NT2/D1 (cell line): ENCODE measurements around the gene TBL1X.

ENCODE experiments used
- DNase-seq: peaks from one replicate; pipeline ENCODE4 v3.0.0-alpha.2; 2011; ENCODE audit warnings: low read depth, low spot score
- H3K27me3 ChIP-seq: 2 replicates; pipeline ENCODE4 v1.6.0; 2011; ENCODE audit warnings: mild to moderate bottlenecking; ENCODE audit not compliant: insufficient read length, insufficient read depth
- H3K36me3 ChIP-seq: 2 replicates; pipeline ENCODE4 v1.6.1; 2011; ENCODE audit warnings: mild to moderate bottlenecking, low read length, mixed read lengths; ENCODE audit not compliant: insufficient read depth, insufficient read length
- H3K4me1 ChIP-seq: 2 replicates; pipeline ENCODE4 v1.5.1; 2011; ENCODE audit not compliant: insufficient read depth, insufficient read length
- H3K4me3 ChIP-seq: 2 replicates; pipeline ENCODE4 v1.5.1; 2011; ENCODE audit warnings: low read depth; ENCODE audit not compliant: insufficient read length
- H3K9ac ChIP-seq: 2 replicates; pipeline ENCODE4 v1.6.0; 2011; ENCODE audit warnings: low read depth; ENCODE audit not compliant: insufficient read length
- H3K9me3 ChIP-seq: 2 replicates; pipeline ENCODE4 v1.5.1; 2011; ENCODE audit warnings: mild to moderate bottlenecking, low read length; ENCODE audit not compliant: insufficient read depth
- SUZ12 ChIP-seq: IDR thresholded peaks from 2 replicates; pipeline ENCODE4 v1.6.1; 2011; ENCODE audit not compliant: insufficient read length, insufficient read depth; ENCODE audit errors: extremely low read depth
- YY1 ChIP-seq: IDR thresholded peaks from 2 replicates; pipeline ENCODE4 v1.6.1; 2011; ENCODE audit not compliant: insufficient read length, insufficient read depth
- ZNF274 ChIP-seq: IDR thresholded peaks from 2 replicates; pipeline ENCODE4 v1.6.1; 2011; ENCODE audit warnings: mild to moderate bottlenecking, low read depth, low read length

TBL1X gene

DNA sequence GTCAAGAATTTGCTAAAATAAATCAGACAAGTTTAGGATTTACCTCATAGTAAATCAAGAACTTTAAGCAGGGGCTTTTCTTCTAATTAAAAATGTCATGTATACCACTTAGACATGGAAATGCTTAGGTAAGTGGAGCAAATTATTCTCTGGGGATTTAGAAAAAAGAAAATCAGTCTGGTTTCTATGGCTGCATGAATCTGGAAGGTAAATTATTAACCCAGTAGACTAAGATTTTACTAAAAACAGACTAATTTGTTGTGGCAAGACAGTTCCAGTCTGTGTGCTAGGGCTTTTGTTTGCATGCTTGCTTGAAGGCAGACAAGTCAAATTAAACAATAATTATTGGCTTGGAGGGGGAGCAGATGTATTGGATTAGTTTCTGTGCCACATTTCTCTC lies 140.6 kb downstream of the TBL1X start:
- Histone ChIP-seq H3K36me3 (peaks cover 5% of the 10 kb centered on the region), H3K4me1 (no peaks in the 10 kb centered on the region), H3K9ac (no peak overlapping the region), H3K27me3 (no peaks in the 10 kb centered on the region), H3K9me3 (no peaks in the 10 kb centered on the region), H3K4me3 (no peak overlapping the region)
- TF ChIP-seq YY1 (no peak), ZNF274 (no peak), SUZ12 (no peak)
- DNase-seq = no peak

- Histone ChIP-seq H3K36me3 (peaks cover 5% of the 10 kb centered on the region), H3K4me3 (no peak overlapping the region), H3K9ac (no peak overlapping the region), H3K27me3 (no peaks in the 10 kb centered on the region), H3K9me3 (no peaks in the 10 kb centered on the region), H3K4me1 (no peaks in the 10 kb centered on the region)
- TF ChIP-seq YY1 = no peak
- no peak for TF ChIP-seq SUZ12
- no peak for TF ChIP-seq ZNF274
- DNase-seq = no peak
Measured at GRCh38 chrX:9606971-9607370, 142.1 kb downstream of the TBL1X start.

- H3K4me1 ChIP-seq = no peaks in the 10 kb centered on the region
- no peaks in the 10 kb centered on the region for H3K9me3 ChIP-seq
- no peaks in the 10 kb centered on the region for H3K27me3 ChIP-seq
- H3K36me3 ChIP-seq = no peaks in the 10 kb centered on the region
- H3K9ac ChIP-seq = no peak overlapping the region
- no peak overlapping the region for H3K4me3 ChIP-seq
- DNase-seq = no peak
- no peak for TF ChIP-seq ZNF274
- TF ChIP-seq YY1 = no peak
- TF ChIP-seq SUZ12 = no peak
Measured at GRCh38 chrX:9609499-9609898, 144.6 kb downstream of the TBL1X start.

GRCh38 chrX:9609987-9610386 lies 145.1 kb downstream of the TBL1X start:
- DNase-seq = no peak
- Histone ChIP-seq H3K9ac (no peak overlapping the region), H3K36me3 (no peaks in the 10 kb centered on the region), H3K4me3 (no peak overlapping the region), H3K9me3 (no peaks in the 10 kb centered on the region), H3K27me3 (no peaks in the 10 kb centered on the region), H3K4me1 (no peaks in the 10 kb centered on the region)
- no peak for TF ChIP-seq SUZ12
- no peak for TF ChIP-seq YY1
- TF ChIP-seq ZNF274 = no peak

GRCh38 chrX:9610771-9611392 lies 146.0 kb downstream of the TBL1X start:
- Histone ChIP-seq H3K36me3 (no peaks in the 10 kb centered on the region), H3K4me1 (no peaks in the 10 kb centered on the region), H3K9me3 (no peaks in the 10 kb centered on the region), H3K27me3 (no peaks in the 10 kb centered on the region), H3K4me3 (no peak overlapping the region), H3K9ac (no peak overlapping the region)
- TF ChIP-seq ZNF274 (no peak), SUZ12 (no peak), YY1 (no peak)
- DNase-seq = no peak

GRCh38 chrX:9611436-9612145 lies 146.7 kb downstream of the TBL1X start:
- H3K4me1 ChIP-seq = no peaks in the 10 kb centered on the region
- no peak for DNase-seq
- no peaks in the 10 kb centered on the region for H3K27me3 ChIP-seq
- no peak overlapping the region for H3K9ac ChIP-seq
- H3K9me3 ChIP-seq = no peaks in the 10 kb centered on the region
- no peaks in the 10 kb centered on the region for H3K36me3 ChIP-seq
- H3K4me3 ChIP-seq = no peak overlapping the region
- no peak for TF ChIP-seq ZNF274
- TF ChIP-seq YY1 = no peak
- TF ChIP-seq SUZ12 = no peak

- Histone ChIP-seq H3K4me1 (no peaks in the 10 kb centered on the region), H3K4me3 (no peak overlapping the region), H3K27me3 (no peaks in the 10 kb centered on the region), H3K36me3 (no peaks in the 10 kb centered on the region), H3K9ac (no peak overlapping the region), H3K9me3 (no peaks in the 10 kb centered on the region)
- no peak for DNase-seq
- TF ChIP-seq SUZ12 = no peak
- TF ChIP-seq ZNF274 = no peak
- TF ChIP-seq YY1 = no peak
Measured at GRCh38 chrX:9612146-9612505, 147.3 kb downstream of the TBL1X start.
